GM23338 (cell line): Measurements from ENCODE around the gene MED28. TPM values are rescaled to one million over a fixed set of nuclear protein-coding genes. Genes with fewer than 3 reads are reported as not detected.

Source experiments
- ATAC-seq: fragments of 200-7000 bp; cut with Tn5 transposase; 3 replicates; pipeline ENCODE4 v1.9.1; 2020
- DNase-seq: peaks from one replicate; pipeline ENCODE4 v3.0.0-alpha.2; 2015; ENCODE audit warnings: low spot score
- H2AFZ ChIP-seq: fragments of 200-600 bp; sonication (generic); 2 replicates; pipeline ENCODE4 v1.8.0; 2016; ENCODE audit warnings: antibody characterized with exemption, mild to moderate bottlenecking, moderate library complexity
- H3F3A ChIP-seq: fragments of 200-600 bp; sonication (generic); replicated peaks from 2 replicates; pipeline ENCODE4 v1.8.0; 2017; ENCODE audit warnings: antibody characterized with exemption, mixed run types, low read depth
- H3K27ac ChIP-seq: fragments of 200-600 bp; sonication (generic); 2 replicates; pipeline ENCODE4 v1.6.1; 2016; ENCODE audit warnings: low read depth
- H3K27me3 ChIP-seq: fragments of 200-600 bp; sonication (generic); 2 replicates; pipeline ENCODE4 v1.8.0; 2016; ENCODE audit warnings: mild to moderate bottlenecking, mixed run types, moderate library complexity; ENCODE audit not compliant: insufficient read depth
- H3K36me3 ChIP-seq: fragments of 200-600 bp; sonication (generic); 2 replicates; pipeline ENCODE4 v1.8.0; 2016; ENCODE audit warnings: mild to moderate bottlenecking; ENCODE audit not compliant: insufficient read depth
- H3K4me1 ChIP-seq: fragments of 200-600 bp; sonication (generic); 2 replicates; pipeline ENCODE4 v1.8.0; 2016; ENCODE audit warnings: mild to moderate bottlenecking, moderate library complexity; ENCODE audit not compliant: insufficient read depth
- H3K4me2 ChIP-seq: fragments of 200-600 bp; sonication (generic); 2 replicates; pipeline ENCODE4 v1.7.1; 2017; ENCODE audit warnings: mixed run types
- H3K4me3 ChIP-seq: fragments of 200-600 bp; sonication (generic); 2 replicates; pipeline ENCODE4 v1.6.1; 2016; ENCODE audit warnings: mixed run types
- H3K79me2 ChIP-seq: fragments of 200-600 bp; sonication (generic); replicated peaks from 2 replicates; pipeline ENCODE4 v1.8.0; 2017; ENCODE audit warnings: mild to moderate bottlenecking; ENCODE audit not compliant: insufficient read depth
- H3K9me2 ChIP-seq: fragments of 200-600 bp; sonication (generic); 2 replicates; pipeline ENCODE4 v1.8.0; 2017; ENCODE audit not compliant: insufficient read depth
- H4K20me1 ChIP-seq: fragments of 200-600 bp; sonication (generic); replicated peaks from 2 replicates; pipeline ENCODE4 v1.8.0; 2017; ENCODE audit warnings: mild to moderate bottlenecking; ENCODE audit not compliant: insufficient read depth
- H3K27ac Mint-ChIP-seq: 2 replicates; pipeline ENCODE4 v1.8.0; 2020; ENCODE audit warnings: inconsistent platforms, mild to moderate bottlenecking, moderate library complexity, mixed read lengths
- H3K27me3 Mint-ChIP-seq: 3 replicates; pipeline ENCODE4 v1.8.0; 2022; ENCODE audit warnings: low read depth, mild to moderate bottlenecking, moderate library complexity, mixed read lengths, inconsistent platforms; ENCODE audit not compliant: insufficient read depth, poor library complexity
- H3K36me3 Mint-ChIP-seq: 3 replicates; pipeline ENCODE4 v1.8.0; 2021; ENCODE audit warnings: low read depth, mild to moderate bottlenecking, inconsistent platforms, moderate library complexity, mixed read lengths
- H3K4me1 Mint-ChIP-seq: 3 replicates; pipeline ENCODE4 v1.8.0; 2020; ENCODE audit warnings: mild to moderate bottlenecking, inconsistent platforms, mixed read lengths
- H3K4me3 Mint-ChIP-seq: 3 replicates; pipeline ENCODE4 v1.8.0; 2021; ENCODE audit warnings: moderate library complexity, mild to moderate bottlenecking, inconsistent platforms, mixed read lengths
- H3K9me3 Mint-ChIP-seq: 3 replicates; pipeline ENCODE4 v1.8.0; 2020; ENCODE audit warnings: moderate library complexity, mild to moderate bottlenecking, inconsistent platforms, mixed read lengths
- CREB1 ChIP-seq: fragments of 250-450 bp; sonication (Bioruptor Pico); IDR thresholded peaks from 2 replicates; pipeline ENCODE4 v1.5.0; 2020; ENCODE audit warnings: low read depth, mild to moderate bottlenecking, moderate library complexity
- CTCF ChIP-seq, 2 experiments: fragments of 200-600 bp in 1 of 2; sonication (generic) in 1 of 2; conservative IDR thresholded peaks; 2 replicates each; pipeline versions ENCODE4 v1.5.1 to v1.6.1; 2016 to 2017; ENCODE audit warnings: antibody characterized with exemption in 2 of 2, low read depth in 2 of 2, mild to moderate bottlenecking in 2 of 2, moderate library complexity in 1 of 2
- ETS1 ChIP-seq: IDR thresholded peaks from 2 replicates; pipeline ENCODE4 v1.6.1; 2016; ENCODE audit warnings: antibody characterized with exemption
- EZH2 ChIP-seq: fragments of 200-600 bp; sonication (generic); IDR thresholded peaks from one replicate; pipeline ENCODE4 v1.8.0; 2017; ENCODE audit warnings: antibody characterized with exemption, mild to moderate bottlenecking, low read depth; ENCODE audit not compliant: unreplicated experiment
- EZH2phosphoT487 ChIP-seq: fragments of 200-600 bp; sonication (generic); IDR thresholded peaks from one replicate; pipeline ENCODE4 v1.8.1; 2018; ENCODE audit warnings: antibody characterized with exemption; ENCODE audit not compliant: unreplicated experiment
- JUNB ChIP-seq: IDR thresholded peaks from one replicate; pipeline ENCODE4 v1.6.1; 2016; ENCODE audit warnings: antibody characterized with exemption; ENCODE audit not compliant: unreplicated experiment
- NANOG ChIP-seq: IDR thresholded peaks from 2 replicates; pipeline ENCODE4 v1.6.1; 2016; ENCODE audit warnings: antibody characterized with exemption, borderline replicate concordance
- REST ChIP-seq: IDR thresholded peaks from one replicate; pipeline ENCODE4 v1.6.1; 2018; ENCODE audit warnings: antibody characterized with exemption; ENCODE audit not compliant: unreplicated experiment
- STAT1 ChIP-seq: IDR thresholded peaks from one replicate; pipeline ENCODE4 v1.6.1; 2016; ENCODE audit warnings: antibody characterized with exemption; ENCODE audit not compliant: unreplicated experiment
- polyA plus RNA-seq: library from polyadenylated mRNA; unstranded; fragments of >200 nt; fragmentation: Nextera tagmentation; extraction: Ambion mirVana; gene quantifications from 2 replicates; pipeline ENCODE4 v1.2.1, GENCODE V29; 2016
- total RNA-seq: library from RNA; depleted of rRNA; stranded (reverse); fragments of >200 nt; shearing (Covaris generic); gene quantifications from 2 replicates; pipeline ENCODE4 v1.2.3, GENCODE V29; 2014
- TF ChIP-seq, protein P1 (sequence below): fragments of 250-450 bp; sonication (Bioruptor Pico); IDR thresholded peaks from 2 replicates; pipeline ENCODE4 v1.5.0; 2020; ENCODE audit warnings: mild to moderate bottlenecking, moderate library complexity

Gene MED28
- total and polyA plus RNA-seq, 2 experiments from 2014 or later, result 24.0 to 60.9 TPM

- Histone ChIP-seq H3K36me3 (no peaks in the 10 kb centered on the region), H3K4me2 (no peak overlapping the region), H3K9me2 (no peaks in the 10 kb centered on the region), H4K20me1 (no peaks in the 10 kb centered on the region), H3K27ac (no peak overlapping the region), H2AFZ (no peak overlapping the region), H3K4me3 (no peak overlapping the region), H3F3A (no peaks in the 10 kb centered on the region), H3K79me2 (no peaks in the 10 kb centered on the region), H3K4me1 (no peaks in the 10 kb centered on the region), H3K27me3 (peaks cover under 1% of the 10 kb centered on the region; the same call in 1 of the 2 replicates)
- Mint-ChIP-seq H3K27me3 (peaks cover 7% of the 10 kb centered on the region), H3K27ac (no peak overlapping the region), H3K4me3 (no peak overlapping the region), H3K9me3 (peaks cover 22% of the 10 kb centered on the region; the same call in 1 of the 3 replicates), H3K36me3 (peaks cover 7% of the 10 kb centered on the region; the same call in 2 of the 3 replicates), H3K4me1 (no peaks in the 10 kb centered on the region)
- DNase-seq (peak; percentile 30), ATAC-seq (peak; percentile 66)
- no peak for TF ChIP-seq REST
- peak; percentile 43 to 53 for TF ChIP-seq CTCF (conservative IDR thresholded peaks at IDR 0.05; ENCODE audit: low read depth in 2 of 2)
- no peak for TF ChIP-seq EZH2phosphoT487
These were observed 33.5 kb downstream of the MED28 start for GRCh38 chr4:17647927-17648326.

DNA sequence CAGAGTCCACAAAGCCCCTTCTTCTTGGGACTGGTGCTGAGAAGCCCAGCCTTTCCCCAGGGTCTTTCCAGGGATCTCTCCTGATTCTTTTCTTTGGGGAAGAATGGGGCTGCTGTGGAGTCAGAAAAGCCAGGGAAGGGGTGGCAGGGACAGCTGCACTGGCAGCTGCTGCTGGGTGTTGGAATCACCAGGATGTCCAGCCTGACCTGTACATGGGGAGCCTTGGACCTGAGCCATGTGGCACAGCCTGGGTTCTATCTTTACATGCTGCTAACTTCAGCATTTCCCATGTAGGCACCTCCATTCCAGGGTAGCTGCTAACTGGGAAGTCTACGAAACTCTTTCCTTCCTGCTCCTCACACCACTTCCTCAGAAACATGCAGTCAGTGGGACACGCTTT lies 36.0 kb downstream of the MED28 start:
- Histone ChIP-seq H3K9me2 (no peaks in the 10 kb centered on the region), H3K4me2 (no peak overlapping the region)
- H3K27ac Mint-ChIP-seq, result no peak overlapping the region
- no peak for TF ChIP-seq JUNB
- TF ChIP-seq ETS1, result no peak
- TF ChIP-seq, protein P1, sequence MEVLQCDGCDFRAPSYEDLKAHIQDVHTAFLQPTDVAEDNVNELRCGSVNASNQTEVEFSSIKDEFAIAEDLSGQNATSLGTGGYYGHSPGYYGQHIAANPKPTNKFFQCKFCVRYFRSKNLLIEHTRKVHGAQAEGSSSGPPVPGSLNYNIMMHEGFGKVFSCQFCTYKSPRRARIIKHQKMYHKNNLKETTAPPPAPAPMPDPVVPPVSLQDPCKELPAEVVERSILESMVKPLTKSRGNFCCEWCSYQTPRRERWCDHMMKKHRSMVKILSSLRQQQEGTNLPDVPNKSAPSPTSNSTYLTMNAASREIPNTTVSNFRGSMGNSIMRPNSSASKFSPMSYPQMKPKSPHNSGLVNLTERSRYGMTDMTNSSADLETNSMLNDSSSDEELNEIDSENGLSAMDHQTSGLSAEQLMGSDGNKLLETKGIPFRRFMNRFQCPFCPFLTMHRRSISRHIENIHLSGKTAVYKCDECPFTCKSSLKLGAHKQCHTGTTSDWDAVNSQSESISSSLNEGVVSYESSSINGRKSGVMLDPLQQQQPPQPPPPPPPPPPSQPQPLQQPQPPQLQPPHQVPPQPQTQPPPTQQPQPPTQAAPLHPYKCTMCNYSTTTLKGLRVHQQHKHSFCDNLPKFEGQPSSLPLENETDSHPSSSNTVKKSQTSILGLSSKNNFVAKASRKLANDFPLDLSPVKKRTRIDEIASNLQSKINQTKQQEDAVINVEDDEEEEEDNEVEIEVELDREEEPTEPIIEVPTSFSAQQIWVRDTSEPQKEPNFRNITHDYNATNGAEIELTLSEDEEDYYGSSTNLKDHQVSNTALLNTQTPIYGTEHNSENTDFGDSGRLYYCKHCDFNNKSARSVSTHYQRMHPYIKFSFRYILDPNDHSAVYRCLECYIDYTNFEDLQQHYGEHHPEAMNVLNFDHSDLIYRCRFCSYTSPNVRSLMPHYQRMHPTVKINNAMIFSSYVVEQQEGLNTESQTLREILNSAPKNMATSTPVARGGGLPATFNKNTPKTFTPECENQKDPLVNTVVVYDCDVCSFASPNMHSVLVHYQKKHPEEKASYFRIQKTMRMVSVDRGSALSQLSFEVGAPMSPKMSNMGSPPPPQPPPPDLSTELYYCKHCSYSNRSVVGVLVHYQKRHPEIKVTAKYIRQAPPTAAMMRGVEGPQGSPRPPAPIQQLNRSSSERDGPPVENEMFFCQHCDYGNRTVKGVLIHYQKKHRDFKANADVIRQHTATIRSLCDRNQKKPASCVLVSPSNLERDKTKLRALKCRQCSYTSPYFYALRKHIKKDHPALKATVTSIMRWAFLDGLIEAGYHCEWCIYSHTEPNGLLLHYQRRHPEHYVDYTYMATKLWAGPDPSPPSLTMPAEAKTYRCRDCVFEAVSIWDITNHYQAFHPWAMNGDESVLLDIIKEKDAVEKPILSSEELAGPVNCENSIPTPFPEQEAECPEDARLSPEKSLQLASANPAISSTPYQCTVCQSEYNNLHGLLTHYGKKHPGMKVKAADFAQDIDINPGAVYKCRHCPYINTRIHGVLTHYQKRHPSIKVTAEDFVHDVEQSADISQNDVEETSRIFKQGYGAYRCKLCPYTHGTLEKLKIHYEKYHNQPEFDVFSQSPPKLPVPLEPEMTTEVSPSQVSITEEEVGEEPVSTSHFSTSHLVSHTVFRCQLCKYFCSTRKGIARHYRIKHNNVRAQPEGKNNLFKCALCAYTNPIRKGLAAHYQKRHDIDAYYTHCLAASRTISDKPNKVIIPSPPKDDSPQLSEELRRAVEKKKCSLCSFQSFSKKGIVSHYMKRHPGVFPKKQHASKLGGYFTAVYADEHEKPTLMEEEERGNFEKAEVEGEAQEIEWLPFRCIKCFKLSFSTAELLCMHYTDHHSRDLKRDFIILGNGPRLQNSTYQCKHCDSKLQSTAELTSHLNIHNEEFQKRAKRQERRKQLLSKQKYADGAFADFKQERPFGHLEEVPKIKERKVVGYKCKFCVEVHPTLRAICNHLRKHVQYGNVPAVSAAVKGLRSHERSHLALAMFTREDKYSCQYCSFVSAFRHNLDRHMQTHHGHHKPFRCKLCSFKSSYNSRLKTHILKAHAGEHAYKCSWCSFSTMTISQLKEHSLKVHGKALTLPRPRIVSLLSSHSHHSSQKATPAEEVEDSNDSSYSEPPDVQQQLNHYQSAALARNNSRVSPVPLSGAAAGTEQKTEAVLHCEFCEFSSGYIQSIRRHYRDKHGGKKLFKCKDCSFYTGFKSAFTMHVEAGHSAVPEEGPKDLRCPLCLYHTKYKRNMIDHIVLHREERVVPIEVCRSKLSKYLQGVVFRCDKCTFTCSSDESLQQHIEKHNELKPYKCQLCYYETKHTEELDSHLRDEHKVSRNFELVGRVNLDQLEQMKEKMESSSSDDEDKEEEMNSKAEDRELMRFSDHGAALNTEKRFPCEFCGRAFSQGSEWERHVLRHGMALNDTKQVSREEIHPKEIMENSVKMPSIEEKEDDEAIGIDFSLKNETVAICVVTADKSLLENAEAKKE, result no peak
- no peak for TF ChIP-seq STAT1
- TF ChIP-seq EZH2, result no peak
- TF ChIP-seq NANOG, result no peak
- TF ChIP-seq CREB1 (CRISPR knock-in tag), result no peak

More for the DNA sequence above, 36.0 kb downstream of the MED28 start:
- Mint-ChIP-seq H3K27me3 (peaks cover 1% of the 10 kb centered on the region), H3K9me3 (peaks cover 6% of the 10 kb centered on the region; the same call in 1 of the 3 replicates), H3K4me3 (no peak overlapping the region), H3K4me1 (no peaks in the 10 kb centered on the region), H3K36me3 (no peaks in the 10 kb centered on the region)
- H4K20me1 ChIP-seq, result no peaks in the 10 kb centered on the region
- no peaks in the 10 kb centered on the region for H3K27me3 ChIP-seq
- no peaks in the 10 kb centered on the region for H3K4me1 ChIP-seq
- no peaks in the 10 kb centered on the region for H3F3A ChIP-seq
- H3K36me3 ChIP-seq, result no peaks in the 10 kb centered on the region
- no peaks in the 10 kb centered on the region for H3K79me2 ChIP-seq
- H3K27ac ChIP-seq, result no peak overlapping the region
- no peak overlapping the region for H3K4me3 ChIP-seq
- H2AFZ ChIP-seq, result no peak overlapping the region
- ATAC-seq, result no peak
- no peak for DNase-seq
